Measurements from ENCODE around the gene BCR. TPM values are rescaled to one million over a fixed set of nuclear protein-coding genes. Genes with fewer than 3 reads are reported as not detected.

Gene BCR
- total and polyA plus RNA-seq, 2 donors (not counting 1 experiment from before 2014, with no cell fraction given) = 15.7 to 66.6 TPM

DNA sequence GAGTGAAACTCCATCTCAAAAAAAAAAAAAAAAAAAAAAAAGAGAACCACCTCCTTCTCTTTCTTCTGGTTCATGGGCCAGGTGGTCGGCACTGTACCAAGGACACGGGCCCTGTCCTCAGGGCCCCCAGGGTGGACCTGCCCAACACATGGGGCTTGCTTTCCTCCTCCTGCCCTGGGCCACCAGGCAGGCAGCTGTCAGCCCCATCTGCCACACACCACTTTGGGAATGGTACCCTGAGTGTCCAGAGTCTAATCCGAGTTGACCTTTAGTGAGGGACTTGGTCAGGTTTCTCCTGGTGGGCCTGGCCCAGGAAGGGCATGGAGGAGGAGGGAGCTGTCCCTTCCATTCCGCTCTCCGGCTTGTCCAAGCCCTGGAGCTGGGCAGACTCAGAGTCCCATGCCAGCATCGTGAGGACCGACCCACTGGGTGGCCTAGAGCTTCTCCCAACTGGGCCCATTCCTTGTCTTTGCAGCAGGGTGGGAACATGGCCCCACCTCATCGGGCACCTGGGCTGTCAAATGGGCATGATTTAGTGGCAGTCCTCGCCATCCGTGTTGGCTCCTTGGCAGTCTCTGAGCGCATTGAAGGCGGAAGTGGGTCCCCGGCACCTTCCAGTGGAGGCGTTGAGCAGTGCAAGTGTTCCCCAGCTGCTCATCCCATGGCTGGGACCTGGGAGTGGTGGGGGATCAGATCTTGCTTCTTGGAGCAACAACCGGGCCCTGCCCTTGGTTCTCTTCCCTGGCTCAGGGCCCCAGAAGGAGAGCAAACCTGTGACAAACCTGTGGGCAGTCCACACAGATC lies 94.8 kb downstream of the BCR start:
- H2AFZ ChIP-seq (ENCODE audit: low read length) = no peak overlapping the region
- no peaks in the 10 kb centered on the region for H4K20me1 ChIP-seq (ENCODE audit: control insufficient read depth, extremely low read depth, insufficient read depth, low read length)
- no peak overlapping the region for H3K4me2 ChIP-seq (ENCODE audit: extremely low read depth, insufficient read depth, low read length)
- H3K4me1 ChIP-seq (ENCODE audit: control insufficient read depth, extremely low read depth, insufficient read depth, low read length) = no peaks in the 10 kb centered on the region
- H3K79me2 ChIP-seq (ENCODE audit: control insufficient read depth, insufficient read depth, low read length) = no peaks in the 10 kb centered on the region
- H3K9me3 ChIP-seq (ENCODE audit: control insufficient read depth, insufficient read depth, low read depth, low read length) = no peaks in the 10 kb centered on the region
- no peak for DNase-seq (ENCODE audit: low read depth in 2 of 2)
- no peak overlapping the region for H3K27ac ChIP-seq (ENCODE audit: insufficient read depth, low read length)
- H3K27me3 ChIP-seq (ENCODE audit: control insufficient read depth, insufficient read depth, low read length) = no peaks in the 10 kb centered on the region
- TF ChIP-seq EZH2 (IDR thresholded peaks at IDR 0.05; ENCODE audit: low read length, missing control alignments) = no peak
- H3K36me3 ChIP-seq (ENCODE audit: control insufficient read depth, insufficient read depth, low read length) = peaks cover 12% of the 10 kb centered on the region
- no peak overlapping the region for H3K4me3 ChIP-seq (replicated peaks in 1 of 4; ENCODE audit: control extremely low read depth in 1 of 4, insufficient read depth in 1 of 4, low read depth in 3 of 4, low read length in 4 of 4)
- no peak overlapping the region for H3K9ac ChIP-seq (ENCODE audit: insufficient read depth, low read length)

DNA sequence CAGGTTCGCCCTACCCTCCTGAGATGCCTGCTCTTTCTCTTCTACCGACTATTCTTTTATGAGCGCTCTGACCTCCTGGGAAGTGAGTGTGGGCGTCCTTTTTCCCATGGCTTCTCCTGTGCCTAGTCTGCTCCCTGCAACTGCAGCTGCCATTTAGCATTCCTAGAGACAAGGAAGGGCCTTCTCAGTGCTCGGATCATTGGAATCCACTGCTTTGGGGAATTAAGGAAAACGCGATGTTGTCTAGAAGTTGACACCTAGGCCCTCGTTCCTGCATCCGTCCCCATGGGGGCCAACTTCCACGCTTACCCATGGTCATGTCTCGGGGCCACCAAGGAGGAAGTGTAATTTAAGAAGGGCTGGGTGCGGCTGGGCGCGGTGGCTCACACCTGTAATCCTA lies 95.4 kb downstream of the BCR start:
- H3K79me2 ChIP-seq (ENCODE audit: control insufficient read depth, insufficient read depth, low read length) = no peaks in the 10 kb centered on the region
- no peak for TF ChIP-seq EZH2 (IDR thresholded peaks at IDR 0.05; ENCODE audit: low read length, missing control alignments)
- TF ChIP-seq, protein P1, sequence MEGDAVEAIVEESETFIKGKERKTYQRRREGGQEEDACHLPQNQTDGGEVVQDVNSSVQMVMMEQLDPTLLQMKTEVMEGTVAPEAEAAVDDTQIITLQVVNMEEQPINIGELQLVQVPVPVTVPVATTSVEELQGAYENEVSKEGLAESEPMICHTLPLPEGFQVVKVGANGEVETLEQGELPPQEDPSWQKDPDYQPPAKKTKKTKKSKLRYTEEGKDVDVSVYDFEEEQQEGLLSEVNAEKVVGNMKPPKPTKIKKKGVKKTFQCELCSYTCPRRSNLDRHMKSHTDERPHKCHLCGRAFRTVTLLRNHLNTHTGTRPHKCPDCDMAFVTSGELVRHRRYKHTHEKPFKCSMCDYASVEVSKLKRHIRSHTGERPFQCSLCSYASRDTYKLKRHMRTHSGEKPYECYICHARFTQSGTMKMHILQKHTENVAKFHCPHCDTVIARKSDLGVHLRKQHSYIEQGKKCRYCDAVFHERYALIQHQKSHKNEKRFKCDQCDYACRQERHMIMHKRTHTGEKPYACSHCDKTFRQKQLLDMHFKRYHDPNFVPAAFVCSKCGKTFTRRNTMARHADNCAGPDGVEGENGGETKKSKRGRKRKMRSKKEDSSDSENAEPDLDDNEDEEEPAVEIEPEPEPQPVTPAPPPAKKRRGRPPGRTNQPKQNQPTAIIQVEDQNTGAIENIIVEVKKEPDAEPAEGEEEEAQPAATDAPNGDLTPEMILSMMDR (conservative IDR thresholded peaks at IDR 0.05 in 1 of 2, IDR thresholded peaks at IDR 0.05 in 1 of 2; ENCODE audit: low read depth in 1 of 2, low read length in 2 of 2) = no peak
- H3K4me1 ChIP-seq (ENCODE audit: control insufficient read depth, extremely low read depth, insufficient read depth, low read length) = no peaks in the 10 kb centered on the region
- no peaks in the 10 kb centered on the region for H3K9me3 ChIP-seq (ENCODE audit: control insufficient read depth, insufficient read depth, low read depth, low read length)
- no peak overlapping the region for H3K27ac ChIP-seq (ENCODE audit: insufficient read depth, low read length)
- no peaks in the 10 kb centered on the region for H4K20me1 ChIP-seq (ENCODE audit: control insufficient read depth, extremely low read depth, insufficient read depth, low read length)
- H3K4me3 ChIP-seq (replicated peaks in 1 of 4; ENCODE audit: control extremely low read depth in 1 of 4, insufficient read depth in 1 of 4, low read depth in 3 of 4, low read length in 4 of 4) = no peak overlapping the region
- no peak for DNase-seq (ENCODE audit: low read depth in 2 of 2)
- no peak overlapping the region for H3K4me2 ChIP-seq (ENCODE audit: extremely low read depth, insufficient read depth, low read length)
- no peak overlapping the region for H3K9ac ChIP-seq (ENCODE audit: insufficient read depth, low read length)
- H3K27me3 ChIP-seq (ENCODE audit: control insufficient read depth, insufficient read depth, low read length) = no peaks in the 10 kb centered on the region
- peaks cover 12% of the 10 kb centered on the region for H3K36me3 ChIP-seq (ENCODE audit: control insufficient read depth, insufficient read depth, low read length)
- H2AFZ ChIP-seq (ENCODE audit: low read length) = no peak overlapping the region

DNA sequence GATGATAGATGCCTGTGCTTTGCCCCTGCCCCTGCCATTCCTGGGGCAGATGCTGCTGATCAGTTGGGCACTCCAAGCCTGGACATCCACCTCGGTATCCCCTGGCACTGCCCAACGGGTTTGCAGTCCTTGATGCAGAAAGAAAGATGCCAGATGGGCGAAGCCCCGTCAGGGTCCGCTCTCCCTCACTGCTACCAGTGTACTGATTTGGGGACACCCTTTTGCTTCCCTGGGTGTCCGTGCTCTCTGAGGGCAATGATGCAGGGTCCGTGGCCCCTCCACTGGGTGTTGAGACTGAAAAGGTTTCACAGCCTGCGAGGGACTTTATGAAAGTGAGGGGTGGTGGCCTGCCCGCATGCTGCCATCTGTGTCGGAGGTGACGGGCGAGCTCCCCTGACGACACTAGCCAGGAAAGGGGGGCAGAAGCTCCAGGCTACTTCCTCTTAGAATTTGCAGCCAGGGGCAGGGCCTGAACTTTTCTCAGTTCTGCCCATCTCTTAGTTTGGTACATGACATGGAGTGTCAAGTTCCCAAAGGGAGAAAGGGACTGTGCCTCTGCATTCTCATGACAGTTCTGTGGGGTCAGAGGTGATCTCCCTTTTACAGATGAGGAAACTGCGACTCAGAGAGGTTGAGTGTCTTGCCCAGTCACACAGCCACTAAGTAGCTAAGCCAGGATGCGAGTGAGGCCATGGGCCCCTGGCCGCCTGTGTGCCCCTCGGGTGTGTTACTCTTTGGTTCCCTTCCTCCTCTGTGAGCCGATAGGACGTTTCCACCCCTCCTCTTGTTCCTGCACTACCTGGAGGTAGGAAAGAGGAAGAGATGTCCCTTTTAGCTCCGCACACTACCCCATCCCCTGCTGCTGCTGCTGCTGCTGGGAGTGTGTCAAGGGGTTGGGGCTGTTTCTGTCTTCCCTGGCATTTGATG lies 96.6 kb downstream of the BCR start:
- no peaks in the 10 kb centered on the region for H3K79me2 ChIP-seq (ENCODE audit: control insufficient read depth, insufficient read depth, low read length)
- H3K36me3 ChIP-seq (ENCODE audit: control insufficient read depth, insufficient read depth, low read length) = peaks cover 8% of the 10 kb centered on the region
- no peak overlapping the region for H3K4me3 ChIP-seq (replicated peaks in 1 of 4; ENCODE audit: control extremely low read depth in 1 of 4, insufficient read depth in 1 of 4, low read depth in 3 of 4, low read length in 4 of 4)
- H2AFZ ChIP-seq (ENCODE audit: low read length) = no peak overlapping the region
- no peak overlapping the region for H3K9ac ChIP-seq (ENCODE audit: insufficient read depth, low read length)
- H3K4me1 ChIP-seq (ENCODE audit: control insufficient read depth, extremely low read depth, insufficient read depth, low read length) = no peaks in the 10 kb centered on the region
- H3K4me2 ChIP-seq (ENCODE audit: extremely low read depth, insufficient read depth, low read length) = no peak overlapping the region
- no peak overlapping the region for H3K27ac ChIP-seq (ENCODE audit: insufficient read depth, low read length)
- H3K9me3 ChIP-seq (ENCODE audit: control insufficient read depth, insufficient read depth, low read depth, low read length) = no peaks in the 10 kb centered on the region
- no peak for TF ChIP-seq EZH2 (IDR thresholded peaks at IDR 0.05; ENCODE audit: low read length, missing control alignments)
- TF ChIP-seq, protein P1 (conservative IDR thresholded peaks at IDR 0.05 in 1 of 2, IDR thresholded peaks at IDR 0.05 in 1 of 2; ENCODE audit: low read depth in 1 of 2, low read length in 2 of 2) = no peak
- H3K27me3 ChIP-seq (ENCODE audit: control insufficient read depth, insufficient read depth, low read length) = no peaks in the 10 kb centered on the region
- DNase-seq (ENCODE audit: low read depth in 2 of 2) = no peak
- no peaks in the 10 kb centered on the region for H4K20me1 ChIP-seq (ENCODE audit: control insufficient read depth, extremely low read depth, insufficient read depth, low read length)
